Adipose tissue (tissue), 3 donors: ENCODE results near the gene ST6GALNAC3. TPM values are rescaled to one million over a fixed set of nuclear protein-coding genes. Genes with fewer than 3 reads are reported as not detected.
"Not testable (repeated sequence)": the region's sequence is repeated elsewhere in the genome, so short reads cannot be mapped to it uniquely, and the experiment has no call there.

ENCODE experiments used
- H3K27ac ChIP-seq: one replicate; pipeline ENCODE4 v1.5.1; 2013; ENCODE audit warnings: low read depth, low read length
- WGBS, 3 donors: extraction: QIAGEN DNeasy Blood & Tissue Kit; methylation state at CpG; one replicate each; pipeline ENCODE4 v1.1.7; 2013; 5-methylcytosine and 5-hydroxymethylcytosine counted together
- polyA plus RNA-seq, 3 donors: library from polyadenylated mRNA; stranded (reverse); fragments of 200-250 nt; gene quantifications; one replicate each; pipeline ENCODE4 v1.2.3, GENCODE V29; 2013
- donor health status: healthy with polysubstance abuse.
- donor health status: Bipolar disorder and iron deficiency.
- donor health status: healthy.

The ST6GALNAC3 gene
- polyA plus RNA-seq, 3 donors, result 1.1 to 8.8 (median 3.3) TPM

- H3K27ac ChIP-seq, result no peak overlapping the region
- WGBS, 3 donors, result 78 to 85% (median 79%) methylated on average over 5 of the region's 5 CpGs
These were observed 569.6 kb downstream of the ST6GALNAC3 start for GRCh38 chr1:76644139-76644538.

GRCh38 chr1:76652860-76653259 lies 578.3 kb downstream of the ST6GALNAC3 start:
- H3K27ac ChIP-seq, result not testable (repeated sequence)
- 88 to 96% (median 91%) methylated on average over 5 of the region's 5 CpGs for WGBS, 3 donors

GRCh38 chr1:76657623-76658022 lies 583.1 kb downstream of the ST6GALNAC3 start:
- WGBS, 3 donors, result 82 to 83% (median 83%) methylated on average over 2 of the region's 2 CpGs
- no peak overlapping the region for H3K27ac ChIP-seq

- no peak overlapping the region for H3K27ac ChIP-seq
- WGBS, 3 donors, result 53 to 78% (median 69%) methylated on average over 4 of the region's 4 CpGs
These were observed 584.8 kb downstream of the ST6GALNAC3 start for GRCh38 chr1:76659171-76659940.

- 54 to 57% (median 55%) methylated on average over 2 of the region's 2 CpGs for WGBS, 3 donors
These were observed 587.0 kb downstream of the ST6GALNAC3 start for GRCh38 chr1:76661531-76661930.

GRCh38 chr1:76666499-76666898 lies 592.0 kb downstream of the ST6GALNAC3 start:
- no peak overlapping the region for H3K27ac ChIP-seq

More at GRCh38 chr1:76661531-76661930, 587.0 kb downstream of the ST6GALNAC3 start:
- no peak overlapping the region for H3K27ac ChIP-seq

GRCh38 chr1:76668046-76668445 lies 593.5 kb downstream of the ST6GALNAC3 start:
- 53 to 74% (median 58%) methylated on average over 5 of the region's 5 CpGs for WGBS, 3 donors
- no peak overlapping the region for H3K27ac ChIP-seq

More at GRCh38 chr1:76666499-76666898, 592.0 kb downstream of the ST6GALNAC3 start:
- WGBS, 3 donors, result 65 to 77% (median 66%) methylated on average over 2 of the region's 2 CpGs

GRCh38 chr1:76669131-76669530 lies 594.6 kb downstream of the ST6GALNAC3 start:
- no peak overlapping the region for H3K27ac ChIP-seq
- 40 to 89% (median 84%) methylated on average over 4 of the region's 4 CpGs for WGBS, 3 donors

- H3K27ac ChIP-seq, result no peak overlapping the region
- WGBS, 3 donors, result 73 to 92% (median 87%) methylated on average over 3 of the region's 3 CpGs
These were observed 595.2 kb downstream of the ST6GALNAC3 start for GRCh38 chr1:76669624-76670315.

- 94 to 95% (median 94%) methylated on average over 3 of the region's 3 CpGs for WGBS, 3 donors
These were observed 600.2 kb downstream of the ST6GALNAC3 start for GRCh38 chr1:76674689-76675210.

GRCh38 chr1:76677416-76678405 lies 603.2 kb downstream of the ST6GALNAC3 start:
- 58 to 76% (median 67%) methylated on average over 5 of the region's 5 CpGs for WGBS, 3 donors
- no peak overlapping the region for H3K27ac ChIP-seq

More at GRCh38 chr1:76674689-76675210, 600.2 kb downstream of the ST6GALNAC3 start:
- no peak overlapping the region for H3K27ac ChIP-seq

- no peak overlapping the region for H3K27ac ChIP-seq
- 77 to 93% (median 93%) methylated on average over 8 of the region's 8 CpGs for WGBS, 3 donors
These were observed 605.1 kb downstream of the ST6GALNAC3 start for GRCh38 chr1:76679534-76680152.

GRCh38 chr1:76680651-76681050 lies 606.1 kb downstream of the ST6GALNAC3 start:
- H3K27ac ChIP-seq, result no peak overlapping the region
- 86 to 100% (median 91%) methylated on average over 1 of the region's 1 CpG for WGBS, 3 donors

- no peak overlapping the region for H3K27ac ChIP-seq
- WGBS, 3 donors, result 94 to 97% (median 96%) methylated on average over 1 of the region's 1 CpG
These were observed 607.6 kb downstream of the ST6GALNAC3 start for GRCh38 chr1:76682138-76682537.
